ENCODE results near the gene SLC6A18. TPM values are rescaled to one million over a fixed set of nuclear protein-coding genes. Genes with fewer than 3 reads are reported as not detected.

Gene SLC6A18
- total RNA-seq, 2 experiments from 2014 or later: not detected

GRCh38 chr5:1187950-1188334 is 37.2 kb upstream of the SLC6A18 start:
- ATAC-seq (no peak), DNase-seq (no peak)
- no peaks in the 10 kb centered on the region for H3K4me1 Mint-ChIP-seq (ENCODE audit: low read depth)
- peaks cover 19% of the 10 kb centered on the region for H3K27me3 Mint-ChIP-seq
- CTCF ChIA-PET: interaction anchor here (1.0 kb wide), 1 partner anchor 13 kb away, joined by 4 read pairs; no protein-coding TSS in a partner anchor
- H3K36me3 Mint-ChIP-seq (ENCODE audit: low read depth): no peaks in the 10 kb centered on the region
- POLR2A ChIA-PET: no interaction called here
- intact Hi-C loops (cut with micrococcal nuclease): no loop called here
- H3K27ac Mint-ChIP-seq: no peak overlapping the region
- no peak for TF ChIP-seq CTCF (IDR thresholded peaks at IDR 0.05)
- H3K4me3 Mint-ChIP-seq: no peak overlapping the region
- H3K9me3 Mint-ChIP-seq: no peaks in the 10 kb centered on the region

- no peaks in the 10 kb centered on the region for H3K36me3 Mint-ChIP-seq (ENCODE audit: low read depth)
- H3K27ac Mint-ChIP-seq: no peak overlapping the region
- ATAC-seq (no peak), DNase-seq (no peak)
- H3K27me3 Mint-ChIP-seq: peaks cover 19% of the 10 kb centered on the region
- no peaks in the 10 kb centered on the region for H3K9me3 Mint-ChIP-seq
- intact Hi-C loops (cut with micrococcal nuclease): no loop called here
- CTCF ChIA-PET: interaction anchor here (1.0 kb wide), 1 partner anchor 14 kb away, joined by 4 read pairs; no protein-coding TSS in a partner anchor
- no peaks in the 10 kb centered on the region for H3K4me1 Mint-ChIP-seq (ENCODE audit: low read depth)
- no peak overlapping the region for H3K4me3 Mint-ChIP-seq
- TF ChIP-seq CTCF (IDR thresholded peaks at IDR 0.05): no peak
- POLR2A ChIA-PET: no interaction called here
Measured at GRCh38 chr5:1188464-1188863, 36.7 kb upstream of the SLC6A18 start.

GRCh38 chr5:1189269-1189668 is 35.9 kb upstream of the SLC6A18 start:
- CTCF ChIA-PET: no interaction called here
- intact Hi-C loops (cut with micrococcal nuclease): no loop called here
- no peak for DNase-seq
- Mint-ChIP-seq H3K27ac (no peak overlapping the region), H3K36me3 (ENCODE audit: low read depth) (no peaks in the 10 kb centered on the region), H3K27me3 (peaks cover 19% of the 10 kb centered on the region), H3K4me1 (ENCODE audit: low read depth) (no peaks in the 10 kb centered on the region), H3K9me3 (no peaks in the 10 kb centered on the region), H3K4me3 (no peak overlapping the region)
- POLR2A ChIA-PET: no interaction called here
- TF ChIP-seq CTCF (IDR thresholded peaks at IDR 0.05): no peak
- no peak for ATAC-seq

GRCh38 chr5:1190278-1190677 is 34.9 kb upstream of the SLC6A18 start:
- ATAC-seq (no peak), DNase-seq (no peak)
- intact Hi-C loops (cut with micrococcal nuclease): no loop called here
- Mint-ChIP-seq H3K27ac (no peak overlapping the region), H3K36me3 (ENCODE audit: low read depth) (no peaks in the 10 kb centered on the region), H3K4me1 (ENCODE audit: low read depth) (no peaks in the 10 kb centered on the region), H3K4me3 (no peak overlapping the region), H3K27me3 (peaks cover 22% of the 10 kb centered on the region), H3K9me3 (no peaks in the 10 kb centered on the region)
- no peak for TF ChIP-seq CTCF (IDR thresholded peaks at IDR 0.05)
- CTCF ChIA-PET: no interaction called here
- POLR2A ChIA-PET: no interaction called here

GRCh38 chr5:1190837-1191239 is 34.3 kb upstream of the SLC6A18 start:
- TF ChIP-seq CTCF (IDR thresholded peaks at IDR 0.05): no peak
- H3K36me3 Mint-ChIP-seq (ENCODE audit: low read depth): no peaks in the 10 kb centered on the region
- intact Hi-C loops (cut with micrococcal nuclease): no loop called here
- H3K4me1 Mint-ChIP-seq (ENCODE audit: low read depth): no peaks in the 10 kb centered on the region
- ChIA-PET POLR2A (interaction anchor here (0.5 kb wide), 1 partner anchor 894 kb away, joined by 3 read pairs; no protein-coding TSS in a partner anchor), CTCF (no interaction called here)
- H3K27ac Mint-ChIP-seq: no peak overlapping the region
- H3K9me3 Mint-ChIP-seq: no peaks in the 10 kb centered on the region
- no peak for ATAC-seq
- peaks cover 22% of the 10 kb centered on the region for H3K27me3 Mint-ChIP-seq
- H3K4me3 Mint-ChIP-seq: no peak overlapping the region
- no peak for DNase-seq

All from activated CD8-positive, alpha-beta T cell treated with anti-CD3 and anti-CD28 coated beads for 36 hours (primary cell).